Endothelial cell of umbilical vein (primary cell): ENCODE data around the gene FAM168A. TPM values are rescaled to one million over a fixed set of nuclear protein-coding genes. Genes with fewer than 3 reads are reported as not detected.

ENCODE experiments used
- BruUV-seq: library from RNA; stranded (reverse); fragments of 400-500 nt; replicated peaks from 2 replicates; lab custom pipeline; 2021; lab: Mats Ljungman, UMichigan
- CTCF ChIA-PET: fragments of 300-600, 350-600 bp; sonication (Branson Sonifier 250); formaldehyde crosslinking; loops from one replicate; lab custom pipeline; 2021; ENCODE audit warnings: antibody characterized with exemption, inconsistent platforms; lab: Charles Lee
- POLR2A ChIA-PET: fragments of 300-600, 350-600 bp; sonication (Branson Sonifier 250); formaldehyde crosslinking; loops from one replicate; lab custom pipeline; 2021; ENCODE audit warnings: antibody characterized with exemption, inconsistent platforms; lab: Charles Lee
- DNase-seq: peaks from one replicate; pipeline ENCODE4 v3.0.0-alpha.2; 2011; ENCODE audit warnings: low read depth, low spot score
- FAIRE-seq: peaks from 2 replicates; lab custom pipeline; 2011; peaks lifted over from hg19 to GRCh38; lab: Jason Lieb, UNC
- H2AFZ ChIP-seq: 2 replicates; pipeline ENCODE4 v1.6.0; 2012; ENCODE audit warnings: low read depth, low read length, control low read depth, inconsistent platforms
- H3K27ac ChIP-seq: 2 replicates; pipeline ENCODE4 v1.5.1; 2011; ENCODE audit warnings: low read depth, mild to moderate bottlenecking, control low read depth, low read length, moderate library complexity; ENCODE audit not compliant: insufficient read depth
- H3K27me3 ChIP-seq, 2 experiments: 2 replicates each; pipeline versions ENCODE4 v1.6.0 to v1.6.1; 2011; ENCODE audit warnings: low read length in 2 of 2, mixed read lengths in 1 of 2; ENCODE audit not compliant: control insufficient read depth in 2 of 2, insufficient read depth in 2 of 2
- H3K36me3 ChIP-seq, 2 experiments: 2 replicates in 1 of 2; 3 replicates in 1 of 2; pipeline ENCODE4 v1.5.1; 2011; ENCODE audit warnings: low read length in 2 of 2, mild to moderate bottlenecking in 1 of 2, moderate library complexity in 1 of 2; ENCODE audit not compliant: control insufficient read depth in 2 of 2, insufficient read depth in 2 of 2; ENCODE audit errors: extremely low read depth in 1 of 2
- H3K4me1 ChIP-seq: 3 replicates; pipeline ENCODE4 v1.5.1; 2011; ENCODE audit warnings: mild to moderate bottlenecking, low read length; ENCODE audit not compliant: control insufficient read depth, insufficient read depth; ENCODE audit errors: extremely low read depth
- H3K4me2 ChIP-seq: 2 replicates; pipeline ENCODE4 v1.6.1; 2011; ENCODE audit warnings: low read length, control low read depth, mixed read lengths; ENCODE audit not compliant: insufficient read depth
- H3K4me3 ChIP-seq, 3 experiments: fragments of 200-600 bp in 1 of 3; sonication (generic), shearing (Covaris generic) in 1 of 3; replicated peaks in 1 of 3; 2 replicates each; pipeline ENCODE4 v1.5.1; 2011 to 2016; ENCODE audit warnings: control low read depth in 3 of 3, low read length in 3 of 3, mild to moderate bottlenecking in 2 of 3, inconsistent platforms in 1 of 3, low read depth in 1 of 3, moderate library complexity in 1 of 3; ENCODE audit not compliant: insufficient read depth in 1 of 3
- H3K79me2 ChIP-seq: 2 replicates; pipeline ENCODE4 v1.6.0; 2012; ENCODE audit warnings: low read length, inconsistent platforms; ENCODE audit not compliant: control insufficient read depth, insufficient read depth
- H3K9ac ChIP-seq: replicated peaks from 2 replicates; pipeline ENCODE3; 2011; ENCODE audit warnings: low read length, control low read depth; ENCODE audit not compliant: insufficient read depth; ENCODE audit errors: extremely low read depth
- H3K9me1 ChIP-seq: replicated peaks from 3 replicates; pipeline ENCODE4 v1.6.0; 2011; ENCODE audit warnings: mild to moderate bottlenecking, low read length; ENCODE audit not compliant: control insufficient read depth, insufficient read depth; ENCODE audit errors: extremely low read depth
- H3K9me3 ChIP-seq: replicated peaks from 2 replicates; pipeline ENCODE4 v1.5.1; 2012; ENCODE audit warnings: low read length, inconsistent platforms; ENCODE audit not compliant: control insufficient read depth, insufficient read depth
- H4K20me1 ChIP-seq: replicated peaks from 2 replicates; pipeline ENCODE3; 2011; ENCODE audit warnings: mild to moderate bottlenecking, low read length; ENCODE audit not compliant: control insufficient read depth, insufficient read depth; ENCODE audit errors: extremely low read depth
- CTCF ChIP-seq, 2 donors: IDR thresholded peaks; 1 replicate in 1 of 2; 2 replicates in 1 of 2; pipeline ENCODE4 v1.5.1; 2011; ENCODE audit warnings: low read length in 2 of 2, mild to moderate bottlenecking in 2 of 2, moderate library complexity in 2 of 2, control low read depth in 1 of 2, inconsistent platforms in 1 of 2, low read depth in 1 of 2; ENCODE audit not compliant: insufficient read depth in 1 of 2; ENCODE audit errors: extremely low read depth in 1 of 2
- EZH2 ChIP-seq: IDR thresholded peaks from 2 replicates; pipeline ENCODE4 v1.6.1; 2012; ENCODE audit warnings: borderline replicate concordance, low read depth, mild to moderate bottlenecking, moderate library complexity, low read length, inconsistent platforms; ENCODE audit not compliant: severe bottlenecking
- FOS ChIP-seq: IDR thresholded peaks from 2 replicates; pipeline ENCODE4 v1.6.1; 2011; ENCODE audit warnings: mild to moderate bottlenecking, low read length, moderate library complexity, borderline replicate concordance; ENCODE audit not compliant: insufficient read depth
- GATA2 ChIP-seq: IDR thresholded peaks from 2 replicates; pipeline ENCODE4 v1.7.0; 2011; ENCODE audit warnings: low read depth, mild to moderate bottlenecking, moderate library complexity, mixed read lengths, low read length; ENCODE audit not compliant: insufficient read length, insufficient read depth
- JUN ChIP-seq: IDR thresholded peaks from 2 replicates; pipeline ENCODE4 v1.6.1; 2011; ENCODE audit warnings: borderline replicate concordance, low read depth; ENCODE audit not compliant: insufficient read length, insufficient read depth
- MAX ChIP-seq: IDR thresholded peaks from 2 replicates; pipeline ENCODE4 v1.6.1; 2011; ENCODE audit not compliant: insufficient read depth, insufficient read length
- MYC ChIP-seq: IDR thresholded peaks from one replicate; pipeline ENCODE4 v1.6.1; 2011; ENCODE audit warnings: mild to moderate bottlenecking, low read depth, low read length
- POLR2A ChIP-seq: IDR thresholded peaks from 2 replicates; pipeline ENCODE4 v1.6.1; 2012; ENCODE audit warnings: low read depth, mild to moderate bottlenecking, control low read depth, low read length
- POLR2AphosphoS5 ChIP-seq: IDR thresholded peaks from 2 replicates; pipeline ENCODE4 v1.6.1; 2012; ENCODE audit warnings: low read depth, mild to moderate bottlenecking, control low read depth, low read length, moderate library complexity; ENCODE audit not compliant: insufficient read depth
- dilution Hi-C: fragments of 300-500 bp; cut with MboI; formaldehyde crosslinking; loops from one replicate; pipeline ENCODE4 v1.15.0; 2019; ENCODE audit warnings: low sequenced_read_pairs; ENCODE audit not compliant: extremely low pct_ligation_motif_present
- intact Hi-C: fragments of 100-400 bp; cut with micrococcal nuclease; formaldehyde crosslinking; loops from one replicate; pipeline ENCODE4 v1.10.0; 2022
- polyA plus RNA-seq, 4 experiments: library from polyadenylated mRNA; depleted of rRNA in 3 of 4; stranded (reverse) in 3 of 4; unstranded in 1 of 4; fragments of >200 nt; gene quantifications; 2 replicates each; pipeline versions ENCODE4 v1.2.1 to v1.2.3, GENCODE V29; 2011 to 2012; ENCODE audit warnings: missing spikeins in 1 of 4
- total RNA-seq: library from RNA; stranded (reverse); gene quantifications from 2 replicates; pipeline ENCODE4 v1.2.3, GENCODE V29; 2021

Gene FAM168A
- total and polyA plus RNA-seq, 2 donors (not counting 3 experiments of a cell fraction or from before 2014, with no cell fraction given) = 17.0 to 20.5 TPM

GRCh38 chr11:73431396-73431795, 166.5 kb downstream of the FAM168A start:
- Histone ChIP-seq H3K9me1 (no peaks in the 10 kb centered on the region), H3K9me3 (no peaks in the 10 kb centered on the region), H4K20me1 (no peaks in the 10 kb centered on the region), H3K4me2 (no peak overlapping the region), H3K9ac (no peak overlapping the region), H3K79me2 (no peaks in the 10 kb centered on the region), H3K4me1 (no peaks in the 10 kb centered on the region), H3K4me3 (no peak overlapping the region), H3K27me3 (no peaks in the 10 kb centered on the region), H2AFZ (no peak overlapping the region), H3K27ac (no peak overlapping the region), H3K36me3 (no peaks in the 10 kb centered on the region)
- FAIRE-seq = no peak
- DNase-seq = no peak
- intact Hi-C loops = no loop called here
- POLR2A ChIA-PET = no interaction called here
- CTCF ChIA-PET = no interaction called here
- dilution Hi-C loops = no loop called here
- no peak for TF ChIP-seq MAX
- TF ChIP-seq JUN = no peak
- BruUV-seq = no TSS peak

DNA sequence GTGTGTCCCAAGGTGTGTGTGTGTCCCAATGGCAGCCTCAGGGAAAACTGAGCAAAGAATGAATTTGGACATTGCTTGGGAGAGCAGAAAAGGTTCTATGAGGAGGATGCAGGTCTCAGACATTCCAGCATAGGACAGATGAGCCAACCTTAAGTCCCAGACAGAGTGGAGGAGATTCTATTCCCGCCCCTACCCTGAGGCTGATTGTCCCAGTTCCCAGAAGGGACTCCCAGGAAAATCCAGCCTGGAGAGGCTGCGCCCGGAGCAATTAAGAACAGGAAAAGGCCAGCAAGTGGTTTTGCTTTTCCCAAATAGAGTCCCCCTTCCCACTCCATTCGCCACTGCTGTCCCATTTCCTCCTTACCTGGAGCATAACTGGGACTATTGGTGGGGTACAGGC, 167.6 kb downstream of the FAM168A start:
- no peaks in the 10 kb centered on the region for H3K27me3 ChIP-seq
- H3K9me3 ChIP-seq = no peaks in the 10 kb centered on the region
- H3K27ac ChIP-seq = no peak overlapping the region
- H3K4me1 ChIP-seq = no peaks in the 10 kb centered on the region
- BruUV-seq = no TSS peak
- no peak for DNase-seq
- ChIA-PET POLR2A (no interaction called here), CTCF (no interaction called here)
- H3K4me3 ChIP-seq = no peak overlapping the region
- dilution Hi-C loops = no loop called here
- no peak for FAIRE-seq
- no peak overlapping the region for H3K4me2 ChIP-seq
- no peaks in the 10 kb centered on the region for H4K20me1 ChIP-seq
- H3K36me3 ChIP-seq = no peaks in the 10 kb centered on the region
- no peak overlapping the region for H3K9ac ChIP-seq
- no peak overlapping the region for H2AFZ ChIP-seq
- H3K79me2 ChIP-seq = no peaks in the 10 kb centered on the region
- H3K9me1 ChIP-seq = no peaks in the 10 kb centered on the region
- no peak for TF ChIP-seq MYC
- TF ChIP-seq JUN = no peak
- TF ChIP-seq EZH2 = no peak
- TF ChIP-seq CTCF (IDR thresholded peaks at IDR 0.05; ENCODE audit: extremely low read depth in 1 of 2, insufficient read depth in 1 of 2, low read depth in 1 of 2, low read length in 2 of 2) = no peak
- TF ChIP-seq GATA2 = no peak
- TF ChIP-seq POLR2A = no peak
- TF ChIP-seq MAX = no peak
- no peak for TF ChIP-seq FOS
- TF ChIP-seq POLR2AphosphoS5 = no peak
- intact Hi-C loops = no loop called here
